ENCODE measurements around the gene CD300A.

Gene CD300A

DNA sequence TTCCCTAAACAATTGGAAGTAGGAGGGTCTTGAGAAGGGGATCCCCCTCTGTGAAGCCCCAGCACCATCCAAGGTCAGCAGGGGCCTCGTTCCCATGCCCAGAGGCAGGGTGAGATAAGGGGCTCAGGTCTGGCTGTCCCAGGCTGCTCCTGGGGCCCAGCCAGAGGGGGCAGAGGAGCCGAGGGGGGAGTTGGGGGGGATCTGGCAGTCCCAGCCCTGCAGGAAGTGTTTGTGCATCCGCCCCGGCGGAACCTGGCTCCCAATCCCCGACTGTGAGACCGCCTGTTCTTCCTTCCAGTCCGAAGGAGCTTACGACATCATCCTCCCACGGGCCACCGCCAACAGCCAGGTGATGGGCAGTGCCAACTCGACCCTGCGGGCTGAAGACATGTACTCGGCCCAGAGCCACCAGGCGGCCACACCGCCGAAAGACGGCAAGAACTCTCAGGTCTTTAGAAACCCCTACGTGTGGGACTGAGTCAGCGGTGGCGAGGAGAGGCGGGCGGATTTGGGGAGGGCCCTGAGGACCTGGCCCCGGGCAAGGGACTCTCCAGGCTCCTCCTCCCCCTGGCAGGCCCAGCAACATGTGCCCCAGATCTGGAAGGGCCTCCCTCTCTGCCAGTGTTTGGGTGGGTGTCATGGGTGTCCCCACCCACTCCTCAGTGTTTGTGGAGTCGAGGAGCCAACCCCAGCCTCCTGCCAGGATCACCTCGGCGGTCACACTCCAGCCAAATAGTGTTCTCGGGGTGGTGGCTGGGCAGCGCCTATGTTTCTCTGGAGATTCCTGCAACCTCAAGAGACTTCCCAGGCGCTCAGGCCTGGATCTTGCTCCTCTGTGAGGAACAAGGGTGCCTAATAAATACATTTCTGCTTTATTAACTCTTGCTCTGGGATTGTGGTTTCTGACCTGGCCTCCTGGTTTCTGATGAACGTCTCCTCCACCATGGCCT, 19.6 kb upstream of the CD300A start (continued):
- TF ChIP-seq KLF10 (tag by site-specific recombination; IDR thresholded peaks at IDR 0.05) (no peak), SP3 (tag by site-specific recombination; IDR thresholded peaks at IDR 0.05) (no peak)
- TF ChIP-seq, protein P1, sequence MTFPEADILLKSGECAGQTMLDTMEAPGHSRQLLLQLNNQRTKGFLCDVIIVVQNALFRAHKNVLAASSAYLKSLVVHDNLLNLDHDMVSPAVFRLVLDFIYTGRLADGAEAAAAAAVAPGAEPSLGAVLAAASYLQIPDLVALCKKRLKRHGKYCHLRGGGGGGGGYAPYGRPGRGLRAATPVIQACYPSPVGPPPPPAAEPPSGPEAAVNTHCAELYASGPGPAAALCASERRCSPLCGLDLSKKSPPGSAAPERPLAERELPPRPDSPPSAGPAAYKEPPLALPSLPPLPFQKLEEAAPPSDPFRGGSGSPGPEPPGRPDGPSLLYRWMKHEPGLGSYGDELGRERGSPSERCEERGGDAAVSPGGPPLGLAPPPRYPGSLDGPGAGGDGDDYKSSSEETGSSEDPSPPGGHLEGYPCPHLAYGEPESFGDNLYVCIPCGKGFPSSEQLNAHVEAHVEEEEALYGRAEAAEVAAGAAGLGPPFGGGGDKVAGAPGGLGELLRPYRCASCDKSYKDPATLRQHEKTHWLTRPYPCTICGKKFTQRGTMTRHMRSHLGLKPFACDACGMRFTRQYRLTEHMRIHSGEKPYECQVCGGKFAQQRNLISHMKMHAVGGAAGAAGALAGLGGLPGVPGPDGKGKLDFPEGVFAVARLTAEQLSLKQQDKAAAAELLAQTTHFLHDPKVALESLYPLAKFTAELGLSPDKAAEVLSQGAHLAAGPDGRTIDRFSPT (tag by site-specific recombination; IDR thresholded peaks at IDR 0.05), result 0 out of 2 replicates have a peak, but pooled peaks have one; percentile 21

DNA sequence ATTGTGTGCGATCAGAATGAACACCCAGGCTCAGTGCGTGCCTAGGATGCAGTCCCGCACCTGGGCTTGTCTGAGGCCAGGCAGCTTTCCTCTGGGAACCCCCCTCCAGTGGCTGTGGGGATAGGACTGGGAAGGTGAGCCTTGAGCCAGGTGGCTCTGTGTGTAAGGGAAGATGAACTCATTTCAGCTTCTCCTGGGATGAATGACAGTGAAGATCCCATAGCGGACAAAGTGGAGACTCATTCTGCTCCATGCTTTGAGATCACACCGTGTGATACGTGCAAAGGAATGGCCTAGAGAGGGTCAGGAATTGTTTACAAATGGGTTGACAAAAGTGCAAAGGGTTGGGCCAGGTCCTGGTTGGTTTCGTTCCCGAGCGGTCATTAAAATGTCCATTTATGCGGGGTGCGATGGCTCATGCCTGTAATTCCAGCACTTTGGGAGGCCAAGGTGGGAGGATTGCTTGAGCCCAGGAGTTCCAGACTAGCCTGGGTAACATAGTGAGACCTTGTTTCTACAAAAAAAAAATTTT, 18.7 kb upstream of the CD300A start:
- Histone ChIP-seq H3K9me3 (ENCODE audit: control insufficient read depth, insufficient read depth, low read depth, low read length) (no peaks in the 10 kb centered on the region), H3K27ac (ENCODE audit: extremely low read depth, low read depth, low read length) (no peak overlapping the region), H3K36me3 (ENCODE audit: control insufficient read depth in 2 of 2, insufficient read depth in 1 of 2, low read length in 2 of 2) (peaks cover 0 to 16% of the 10 kb centered on the region in 2 experiments; a peak in 2 of 3 replicates), H3K4me3 (ENCODE audit: low read depth, low read length) (no peak overlapping the region), H3K4me1 (ENCODE audit: control insufficient read depth, insufficient read depth, low read length) (peaks cover 5% of the 10 kb centered on the region; the same call in 1 of the 2 replicates)
- TF ChIP-seq ZNF248 (tag by site-specific recombination; IDR thresholded peaks at IDR 0.05) (no peak), ZBTB17 (tag by site-specific recombination; IDR thresholded peaks at IDR 0.05) (0 out of 2 replicates have a peak, but pooled peaks have one; percentile 22), ZNF571 (tag by site-specific recombination; IDR thresholded peaks at IDR 0.05) (no peak), ZNF510 (tag by site-specific recombination; IDR thresholded peaks at IDR 0.05; ENCODE audit: insufficient replicate concordance) (no peak), ZSCAN16 (tag by site-specific recombination; IDR thresholded peaks at IDR 0.05) (no peak), ZNF544 (tag by site-specific recombination; IDR thresholded peaks at IDR 0.05) (no peak)
- ChIA-PET POLR2A (interaction anchor here (0.6 kb wide), 1 partner anchor 10 kb away, joined by 5 read pairs; no protein-coding TSS in a partner anchor), CTCF (interaction anchor here (0.5 to 3.0 kb wide), 4 partner anchors 10 to 68 kb away, joined by 3 to 10 read pairs (median 6); no protein-coding TSS in a partner anchor)

DNA sequence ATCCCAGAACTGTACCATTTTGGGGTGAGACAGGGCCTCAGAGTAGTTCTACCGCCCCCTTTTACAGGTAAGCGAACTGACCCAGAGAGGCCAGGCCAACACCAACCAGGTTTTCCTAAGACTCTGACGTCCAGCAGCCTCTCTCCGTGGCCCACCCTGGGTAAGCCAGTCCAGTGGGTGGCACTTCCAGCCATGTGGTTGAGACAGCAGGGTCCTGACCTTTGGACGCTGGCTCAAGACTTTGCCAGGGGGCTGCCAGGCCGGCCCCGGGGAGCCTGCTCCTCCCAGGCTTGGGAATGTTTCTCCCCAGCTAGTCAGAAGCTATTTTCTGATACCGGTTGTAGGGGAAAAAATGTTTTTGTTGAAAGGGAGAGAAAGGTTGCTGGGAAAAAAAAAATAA, 17.7 kb upstream of the CD300A start:
- Histone ChIP-seq H3K9me3 (ENCODE audit: control insufficient read depth, insufficient read depth, low read depth, low read length) (no peaks in the 10 kb centered on the region), H3K4me1 (ENCODE audit: control insufficient read depth, insufficient read depth, low read length) (peaks cover 4% of the 10 kb centered on the region; the same call in 1 of the 2 replicates), H3K36me3 (ENCODE audit: control insufficient read depth in 2 of 2, insufficient read depth in 1 of 2, low read length in 2 of 2) (peaks cover 0 to 16% of the 10 kb centered on the region in 2 experiments; a peak in 2 of 3 replicates), H3K27ac (ENCODE audit: extremely low read depth, low read depth, low read length) (no peak overlapping the region), H3K4me3 (ENCODE audit: low read depth, low read length) (no peak overlapping the region)
- CTCF ChIA-PET, result interaction anchor here (0.7 to 10.8 kb wide), 4 partner anchors 9 to 80 kb away, joined by 3 to 151 read pairs (median 10); no protein-coding TSS in a partner anchor
- POLR2A ChIA-PET, result no interaction called here
- TF ChIP-seq, protein P2, sequence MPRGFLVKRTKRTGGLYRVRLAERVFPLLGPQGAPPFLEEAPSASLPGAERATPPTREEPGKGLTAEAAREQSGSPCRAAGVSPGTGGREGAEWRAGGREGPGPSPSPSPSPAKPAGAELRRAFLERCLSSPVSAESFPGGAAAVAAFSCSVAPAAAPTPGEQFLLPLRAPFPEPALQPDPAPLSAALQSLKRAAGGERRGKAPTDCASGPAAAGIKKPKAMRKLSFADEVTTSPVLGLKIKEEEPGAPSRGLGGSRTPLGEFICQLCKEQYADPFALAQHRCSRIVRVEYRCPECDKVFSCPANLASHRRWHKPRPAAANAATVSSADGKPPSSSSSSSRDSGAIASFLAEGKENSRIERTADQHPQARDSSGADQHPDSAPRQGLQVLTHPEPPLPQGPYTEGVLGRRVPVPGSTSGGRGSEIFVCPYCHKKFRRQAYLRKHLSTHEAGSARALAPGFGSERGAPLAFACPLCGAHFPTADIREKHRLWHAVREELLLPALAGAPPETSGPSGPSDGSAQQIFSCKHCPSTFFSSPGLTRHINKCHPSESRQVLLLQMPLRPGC (tag by site-specific recombination; IDR thresholded peaks at IDR 0.05), result no peak
- no peak for TF ChIP-seq ZNF830 (tag by site-specific recombination; IDR thresholded peaks at IDR 0.05; ENCODE audit: low read depth)
- TF ChIP-seq TRIM28 (IDR thresholded peaks at IDR 0.05; ENCODE audit: borderline replicate concordance, low read length), result no peak
- TF ChIP-seq, protein P3, sequence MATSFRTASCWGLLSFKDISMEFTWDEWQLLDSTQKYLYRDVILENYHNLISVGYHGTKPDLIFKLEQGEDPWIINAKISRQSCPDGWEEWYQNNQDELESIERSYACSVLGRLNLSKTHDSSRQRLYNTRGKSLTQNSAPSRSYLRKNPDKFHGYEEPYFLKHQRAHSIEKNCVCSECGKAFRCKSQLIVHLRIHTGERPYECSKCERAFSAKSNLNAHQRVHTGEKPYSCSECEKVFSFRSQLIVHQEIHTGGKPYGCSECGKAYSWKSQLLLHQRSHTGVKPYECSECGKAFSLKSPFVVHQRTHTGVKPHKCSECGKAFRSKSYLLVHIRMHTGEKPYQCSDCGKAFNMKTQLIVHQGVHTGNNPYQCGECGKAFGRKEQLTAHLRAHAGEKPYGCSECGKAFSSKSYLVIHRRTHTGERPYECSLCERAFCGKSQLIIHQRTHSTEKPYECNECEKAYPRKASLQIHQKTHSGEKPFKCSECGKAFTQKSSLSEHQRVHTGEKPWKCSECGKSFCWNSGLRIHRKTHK (tag by site-specific recombination; IDR thresholded peaks at IDR 0.05), result no peak
- no peak for TF ChIP-seq ZNF157 (tag by site-specific recombination; IDR thresholded peaks at IDR 0.05)
- no peak for TF ChIP-seq ZNF10 (tag by site-specific recombination; IDR thresholded peaks at IDR 0.05)
- no peak for TF ChIP-seq ZNF391 (tag by site-specific recombination; IDR thresholded peaks at IDR 0.05; ENCODE audit: borderline replicate concordance, low read depth)
- TF ChIP-seq ZNF19 (tag by site-specific recombination; IDR thresholded peaks at IDR 0.05; ENCODE audit: low read depth), result no peak
- TF ChIP-seq KLF10 (tag by site-specific recombination; IDR thresholded peaks at IDR 0.05), result no peak
- TF ChIP-seq, protein P4, sequence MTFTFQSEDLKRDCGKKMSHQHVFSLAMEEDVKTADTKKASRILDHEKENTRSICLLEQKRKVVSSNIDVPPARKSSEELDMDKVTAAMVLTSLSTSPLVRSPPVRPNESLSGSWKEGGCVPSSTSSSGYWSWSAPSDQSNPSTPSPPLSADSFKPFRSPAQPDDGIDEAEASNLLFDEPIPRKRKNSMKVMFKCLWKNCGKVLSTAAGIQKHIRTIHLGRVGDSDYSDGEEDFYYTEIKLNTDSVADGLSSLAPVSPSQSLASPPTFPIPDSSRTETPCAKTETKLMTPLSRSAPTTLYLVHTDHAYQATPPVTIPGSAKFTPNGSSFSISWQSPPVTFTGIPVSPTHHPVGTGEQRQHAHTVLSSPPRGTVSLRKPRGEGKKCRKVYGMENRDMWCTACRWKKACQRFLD (tag by site-specific recombination; IDR thresholded peaks at IDR 0.05), result no peak
- no peak for TF ChIP-seq ZBTB8A (tag by site-specific recombination; IDR thresholded peaks at IDR 0.05)
- TF ChIP-seq ZNF610 (tag by site-specific recombination; IDR thresholded peaks at IDR 0.05; ENCODE audit: borderline replicate concordance), result no peak
- TF ChIP-seq ZNF350 (tag by site-specific recombination; IDR thresholded peaks at IDR 0.05), result no peak
- TF ChIP-seq ZNF843 (tag by site-specific recombination; IDR thresholded peaks at IDR 0.05), result no peak
- TF ChIP-seq ZNF514 (tag by site-specific recombination; IDR thresholded peaks at IDR 0.05), result no peak
